Measurements from ENCODE around the gene TTYH1.
"Not testable (repeated sequence)": the region's sequence is repeated elsewhere in the genome, so short reads cannot be mapped to it uniquely, and the experiment has no call there.

Gene TTYH1

GRCh38 chr19:54415208-54415900 is at the start of gene TTYH1:
Gene TTYH1 (plus strand): TSS chr19:54415464. CDS start chr19:54415553, 89 bp downstream.
- DNase-seq = no peak

- peak; percentile 52 for DNase-seq
Observed at GRCh38 chr19:54365798-54366197, 49.5 kb upstream of the TTYH1 start.

GRCh38 chr19:54366811-54367210 is 48.5 kb upstream of the TTYH1 start:
- no peak for DNase-seq

GRCh38 chr19:54369082-54369687 is 46.1 kb upstream of the TTYH1 start:
- no peak for DNase-seq

- peak; percentile 80 for DNase-seq
Observed at GRCh38 chr19:54369688-54370433, 45.4 kb upstream of the TTYH1 start.

GRCh38 chr19:54370434-54370796 is 44.8 kb upstream of the TTYH1 start:
- not testable (repeated sequence) for DNase-seq

GRCh38 chr19:54371453-54371852 is 43.8 kb upstream of the TTYH1 start:
- DNase-seq = not testable (repeated sequence)

GRCh38 chr19:54373781-54374631 is 41.3 kb upstream of the TTYH1 start:
- peak; percentile 96 for DNase-seq

GRCh38 chr19:54375181-54375938 is 39.9 kb upstream of the TTYH1 start:
- peak; percentile 83 for DNase-seq

- no peak for DNase-seq
Observed at GRCh38 chr19:54376610-54377285, 38.5 kb upstream of the TTYH1 start.

- DNase-seq = no peak
Observed at GRCh38 chr19:54379187-54379678, 36.0 kb upstream of the TTYH1 start.

- DNase-seq = no peak
Observed at GRCh38 chr19:54380897-54381296, 34.4 kb upstream of the TTYH1 start.

- DNase-seq = peak; percentile 66
Observed at GRCh38 chr19:54382041-54382440, 33.2 kb upstream of the TTYH1 start.

- peak; percentile 88 for DNase-seq
Observed at GRCh38 chr19:54383330-54383729, 31.9 kb upstream of the TTYH1 start.

- DNase-seq = peak; percentile 69
Observed at GRCh38 chr19:54387991-54388801, 27.1 kb upstream of the TTYH1 start.

GRCh38 chr19:54388802-54389139 is 26.5 kb upstream of the TTYH1 start:
- DNase-seq = no peak

- peak; percentile 74 for DNase-seq
Observed at GRCh38 chr19:54389553-54389952, 25.7 kb upstream of the TTYH1 start.

- DNase-seq = peak; percentile 80
Observed at GRCh38 chr19:54390942-54391577, 24.2 kb upstream of the TTYH1 start.

- no peak for DNase-seq
Observed at GRCh38 chr19:54391589-54392061, 23.6 kb upstream of the TTYH1 start.

GRCh38 chr19:54392105-54392504 is 23.2 kb upstream of the TTYH1 start:
- no peak for DNase-seq

Data from suppressor macrophage treated with lipopolysaccharide for 4 hours (primary cell).